Nephron (organoid): ENCODE measurements around the gene DNAJC17.

ENCODE experiments used
- H3K27ac Mint-ChIP-seq, 3 experiments: 2 replicates each; pipeline ENCODE4 v1.8.0; 2020; ENCODE audit warnings: mixed read lengths in 3 of 3, mild to moderate bottlenecking in 2 of 3, moderate library complexity in 1 of 3
- H3K27me3 Mint-ChIP-seq: 2 replicates; pipeline ENCODE4 v1.8.0; 2021; ENCODE audit warnings: low read depth, mild to moderate bottlenecking, moderate library complexity, mixed read lengths
- H3K36me3 Mint-ChIP-seq: 2 replicates; pipeline ENCODE4 v1.8.0; 2020; ENCODE audit warnings: low read depth, mixed read lengths
- H3K4me1 Mint-ChIP-seq: 2 replicates; pipeline ENCODE4 v1.8.0; 2020; ENCODE audit warnings: mixed read lengths
- H3K4me3 Mint-ChIP-seq, 3 experiments: 2 replicates each; pipeline ENCODE4 v1.8.0; 2020; ENCODE audit warnings: mild to moderate bottlenecking in 3 of 3, mixed read lengths in 3 of 3, moderate library complexity in 2 of 3
- H3K9me3 Mint-ChIP-seq: 2 replicates; pipeline ENCODE4 v1.8.0; 2020; ENCODE audit warnings: mixed read lengths
- CTCF ChIP-seq, 3 experiments: fragments of 200-600 bp; sonication (generic); IDR thresholded peaks; one replicate each; pipeline ENCODE4 v1.5.0; 2021; ENCODE audit warnings: antibody characterized with exemption in 3 of 3; ENCODE audit not compliant: unreplicated experiment in 3 of 3

Gene DNAJC17

DNA sequence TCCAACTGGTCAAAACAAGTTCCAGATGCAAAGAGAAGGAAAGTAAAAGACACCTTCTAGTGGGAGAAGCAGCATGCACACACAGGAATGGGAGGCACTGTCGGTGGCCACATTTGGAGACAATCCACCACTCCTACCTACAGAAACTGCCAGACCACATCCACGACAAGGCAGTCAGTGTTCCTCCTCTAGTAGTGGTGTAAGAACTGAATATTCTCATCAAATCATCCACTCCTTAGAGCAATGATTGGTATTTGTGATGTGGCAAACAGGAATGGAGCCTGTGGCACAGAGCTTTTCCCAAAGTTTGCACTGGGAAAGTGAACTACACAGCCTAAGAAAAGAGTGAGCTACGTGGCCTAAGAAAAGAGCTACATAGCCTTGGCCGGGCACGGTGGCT lies 31.5 kb upstream of the DNAJC17 start:
- Mint-ChIP-seq H3K36me3 (no peaks in the 10 kb centered on the region), H3K27ac (no peak overlapping the region), H3K4me3 (no peak overlapping the region), H3K27me3 (peaks cover 43% of the 10 kb centered on the region), H3K4me1 (peaks cover 5% of the 10 kb centered on the region), H3K9me3 (no peaks in the 10 kb centered on the region)
- no peak for TF ChIP-seq CTCF (IDR thresholded peaks at IDR 0.05; ENCODE audit: unreplicated experiment in 3 of 3)

- Mint-ChIP-seq H3K27me3 (peaks cover 18% of the 10 kb centered on the region), H3K36me3 (peaks cover 5% of the 10 kb centered on the region), H3K4me1 (no peaks in the 10 kb centered on the region), H3K27ac (no peak overlapping the region), H3K9me3 (no peaks in the 10 kb centered on the region), H3K4me3 (no peak overlapping the region)
- no peak for TF ChIP-seq CTCF (IDR thresholded peaks at IDR 0.05; ENCODE audit: unreplicated experiment in 3 of 3)
Measured at GRCh38 chr15:40836020-40836419, 28.7 kb upstream of the DNAJC17 start.

DNA sequence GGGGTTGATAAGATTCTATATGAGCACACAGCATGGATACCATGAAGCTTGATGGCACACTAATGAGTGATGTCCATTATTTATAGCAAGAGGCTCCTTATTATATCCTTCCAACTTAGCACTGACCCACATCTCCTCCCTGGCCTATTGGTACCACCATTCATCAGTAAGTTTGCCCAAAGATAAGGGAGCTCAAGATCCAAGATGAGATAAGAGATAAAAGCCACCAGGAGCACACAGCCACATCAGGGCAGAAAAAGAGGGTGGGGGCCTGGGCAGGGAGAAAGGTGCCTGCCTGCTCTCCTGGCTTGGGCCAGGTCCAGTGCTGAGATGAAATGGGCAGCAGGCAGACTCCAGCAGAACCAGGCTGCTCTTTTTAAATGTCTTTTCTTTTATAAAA lies 25.6 kb upstream of the DNAJC17 start:
- H3K4me1 Mint-ChIP-seq: no peaks in the 10 kb centered on the region
- no peak for TF ChIP-seq CTCF (IDR thresholded peaks at IDR 0.05; ENCODE audit: unreplicated experiment in 3 of 3)
- H3K4me3 Mint-ChIP-seq: no peak overlapping the region
- peaks cover 4% of the 10 kb centered on the region for H3K27me3 Mint-ChIP-seq
- no peak overlapping the region for H3K27ac Mint-ChIP-seq
- H3K9me3 Mint-ChIP-seq: no peaks in the 10 kb centered on the region
- H3K36me3 Mint-ChIP-seq: peaks cover 5% of the 10 kb centered on the region

- Mint-ChIP-seq H3K4me3 (no peak overlapping the region), H3K36me3 (peaks cover 5% of the 10 kb centered on the region), H3K27me3 (peaks cover 4% of the 10 kb centered on the region), H3K9me3 (no peaks in the 10 kb centered on the region), H3K27ac (no peak overlapping the region), H3K4me1 (no peaks in the 10 kb centered on the region)
- TF ChIP-seq CTCF (IDR thresholded peaks at IDR 0.05; ENCODE audit: unreplicated experiment in 3 of 3): no peak
Measured at GRCh38 chr15:40831861-40832260, 24.6 kb upstream of the DNAJC17 start.

DNA sequence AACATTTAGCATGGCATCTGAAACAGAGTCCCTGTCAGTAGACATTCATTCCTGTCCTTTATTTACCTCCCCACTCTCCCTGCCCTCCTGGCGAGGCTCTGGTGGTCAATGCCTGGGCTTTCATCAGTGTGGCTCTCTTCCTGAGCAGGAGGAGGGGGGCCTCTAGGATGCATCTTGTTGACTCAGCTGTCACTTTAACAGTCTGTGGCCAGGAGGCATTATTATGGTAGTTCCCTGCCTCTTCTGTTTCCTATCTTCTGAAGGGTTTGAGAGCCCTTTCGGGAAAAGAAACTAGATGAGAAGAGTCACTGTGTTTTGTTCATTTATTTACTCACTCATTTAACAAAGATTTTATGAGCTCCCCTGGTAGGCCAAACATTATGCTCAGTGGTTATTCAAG lies 23.6 kb upstream of the DNAJC17 start:
- no peak for TF ChIP-seq CTCF (IDR thresholded peaks at IDR 0.05; ENCODE audit: unreplicated experiment in 3 of 3)

GRCh38 chr15:40829115-40829514 lies 21.8 kb upstream of the DNAJC17 start:
- Mint-ChIP-seq H3K36me3 (peaks cover 5% of the 10 kb centered on the region), H3K4me3 (no peak overlapping the region), H3K9me3 (no peaks in the 10 kb centered on the region), H3K4me1 (no peaks in the 10 kb centered on the region), H3K27me3 (peaks cover 4% of the 10 kb centered on the region), H3K27ac (no peak overlapping the region)
- no peak for TF ChIP-seq CTCF (IDR thresholded peaks at IDR 0.05; ENCODE audit: unreplicated experiment in 3 of 3)

More for the DNA sequence above, 23.6 kb upstream of the DNAJC17 start:
- Mint-ChIP-seq H3K36me3 (peaks cover 5% of the 10 kb centered on the region), H3K4me3 (no peak overlapping the region), H3K27me3 (peaks cover 4% of the 10 kb centered on the region), H3K4me1 (no peaks in the 10 kb centered on the region), H3K9me3 (no peaks in the 10 kb centered on the region), H3K27ac (no peak overlapping the region)
